AG04449 (cell line): ENCODE measurements around the gene IGFBPL1.

ENCODE experiments used
- CTCF ChIA-PET: fragments of 350-600 bp; formaldehyde crosslinking; extraction: SDS; loops from one replicate; lab custom pipeline; 2021; ENCODE audit warnings: antibody characterized with exemption; lab: Yijun Ruan, JAX
- POLR2A ChIA-PET: fragments of 400-600, 350-600 bp; formaldehyde crosslinking; extraction: SDS; loops from one replicate; lab custom pipeline; 2020; ENCODE audit warnings: antibody characterized with exemption, inconsistent platforms; lab: Yijun Ruan, JAX
- DNase-seq: peaks from one replicate; pipeline ENCODE4 v3.0.0-alpha.2; 2010; ENCODE audit warnings: low read depth, low spot score
- H3K4me3 ChIP-seq: 2 replicates; pipeline ENCODE4 v1.5.1; 2011; ENCODE audit warnings: low read depth, mild to moderate bottlenecking, control low read depth, low read length
- CTCF ChIP-seq: IDR thresholded peaks from one replicate; pipeline ENCODE4 v1.5.1; 2011; ENCODE audit warnings: mild to moderate bottlenecking, moderate library complexity, low read length, control low read depth, inconsistent platforms; ENCODE audit not compliant: insufficient read depth; ENCODE audit errors: missing control alignments

IGFBPL1 gene

GRCh38 chr9:38358390-38359296 is 65.6 kb downstream of the IGFBPL1 start:
- POLR2A ChIA-PET = no interaction called here
- no peak for TF ChIP-seq CTCF
- H3K4me3 ChIP-seq = no peak overlapping the region
- no peak for DNase-seq
- CTCF ChIA-PET = interaction anchor here (1.0 kb wide), 1 partner anchor 445 kb away, joined by 3 read pairs; no protein-coding TSS in a partner anchor

GRCh38 chr9:38357350-38358114 is 66.7 kb downstream of the IGFBPL1 start:
- ChIA-PET POLR2A (no interaction called here), CTCF (interaction anchor here (1.2 kb wide), 1 partner anchor 14 kb away, joined by 3 read pairs; no protein-coding TSS in a partner anchor)
- H3K4me3 ChIP-seq = no peak overlapping the region
- TF ChIP-seq CTCF = no peak
- no peak for DNase-seq

- H3K4me3 ChIP-seq = no peak overlapping the region
- POLR2A ChIA-PET = no interaction called here
- CTCF ChIA-PET = interaction anchor here (1.2 kb wide), 1 partner anchor 13 kb away, joined by 3 read pairs; no protein-coding TSS in a partner anchor
- TF ChIP-seq CTCF = no peak
- DNase-seq = no peak
Observed at GRCh38 chr9:38356851-38357250, 67.4 kb downstream of the IGFBPL1 start.
